IMR-90 (cell line): ENCODE measurements around the gene ACHE. TPM values are rescaled to one million over a fixed set of nuclear protein-coding genes. Genes with fewer than 3 reads are reported as not detected.

Experiments used
- ATAC-seq: fragments of 200-7000 bp; cut with Tn5 transposase; 2 replicates; pipeline ENCODE4 v1.9.1; 2020; ENCODE audit warnings: low read depth, mild to moderate bottlenecking, moderate library complexity
- BruUV-seq: library from RNA; stranded (reverse); fragments of 400-500 nt; replicated peaks from 2 replicates; lab custom pipeline; 2021; lab: Mats Ljungman, UMichigan
- CTCF ChIA-PET: fragments of 300-600 bp; formaldehyde crosslinking; extraction: SDS; loops from one replicate; lab custom pipeline; 2021; ENCODE audit warnings: antibody characterized with exemption; lab: Yijun Ruan, JAX
- POLR2A ChIA-PET: fragments of 300-600 bp; sonication (Branson Sonifier 250); formaldehyde crosslinking; loops from one replicate; lab custom pipeline; 2022; ENCODE audit warnings: antibody characterized with exemption; ENCODE audit not compliant: unreplicated experiment; lab: Charles Lee
- DNase-seq: peaks from one replicate; pipeline ENCODE4 v3.0.0; 2013
- H2AFZ ChIP-seq: replicated peaks from 2 replicates; pipeline ENCODE3; 2013; ENCODE audit warnings: low read length, mild to moderate bottlenecking; ENCODE audit not compliant: poor library complexity
- H2AK5ac ChIP-seq: 2 replicates; pipeline ENCODE4 v1.6.1; 2013; ENCODE audit warnings: low read depth, low read length, inconsistent platforms
- H2AK9ac ChIP-seq: replicated peaks from 2 replicates; pipeline ENCODE3; 2013; ENCODE audit warnings: mild to moderate bottlenecking, low read depth, low read length, moderate library complexity; ENCODE audit not compliant: poor library complexity
- H2BK120ac ChIP-seq: 2 replicates; pipeline ENCODE4 v1.6.1; 2013; ENCODE audit warnings: low read depth, low read length, inconsistent platforms
- H2BK15ac ChIP-seq: 3 replicates; pipeline ENCODE4 v1.6.1; 2013; ENCODE audit warnings: low read depth, low read length, inconsistent platforms
- H2BK20ac ChIP-seq: 2 replicates; pipeline ENCODE4 v1.6.1; 2013; ENCODE audit warnings: low read depth, mild to moderate bottlenecking, inconsistent platforms, low read length, moderate library complexity
- H2BK5ac ChIP-seq: 2 replicates; pipeline ENCODE4 v1.6.1; 2013; ENCODE audit warnings: mild to moderate bottlenecking, low read depth, low read length, inconsistent platforms; ENCODE audit not compliant: poor library complexity, severe bottlenecking
- H3K14ac ChIP-seq: replicated peaks from 2 replicates; pipeline ENCODE4 v1.6.1; 2013; ENCODE audit warnings: low read depth, low read length, inconsistent platforms
- H3K18ac ChIP-seq: 2 replicates; pipeline ENCODE4 v1.6.1; 2013; ENCODE audit warnings: low read depth, low read length, control low read depth
- H3K23ac ChIP-seq: 2 replicates; pipeline ENCODE4 v1.6.1; 2013; ENCODE audit warnings: low read depth, low read length, inconsistent platforms
- H3K27ac ChIP-seq: 2 replicates; pipeline ENCODE4 v1.5.1; 2013; ENCODE audit warnings: mild to moderate bottlenecking, control low read depth, low read length; ENCODE audit not compliant: insufficient read depth
- H3K27me3 ChIP-seq: 2 replicates; pipeline ENCODE4 v1.6.1; 2013; ENCODE audit warnings: low read length; ENCODE audit not compliant: control insufficient read depth, insufficient read depth
- H3K36me3 ChIP-seq: 2 replicates; pipeline ENCODE4 v1.6.1; 2013; ENCODE audit warnings: low read length, mixed read lengths; ENCODE audit not compliant: control insufficient read depth, insufficient read depth
- H3K4ac ChIP-seq: 2 replicates; pipeline ENCODE4 v1.6.1; 2013; ENCODE audit warnings: low read depth, low read length, inconsistent platforms
- H3K4me1 ChIP-seq: 2 replicates; pipeline ENCODE4 v1.6.1; 2013; ENCODE audit warnings: low read length, mixed read lengths; ENCODE audit not compliant: control insufficient read depth, insufficient read depth
- H3K4me2 ChIP-seq: 2 replicates; pipeline ENCODE4 v1.6.1; 2013; ENCODE audit warnings: low read depth, mild to moderate bottlenecking, control low read depth, low read length, moderate library complexity
- H3K4me3 ChIP-seq: 2 replicates; pipeline ENCODE4 v1.5.1; 2013; ENCODE audit warnings: low read depth, mild to moderate bottlenecking, control low read depth, low read length, moderate library complexity; ENCODE audit not compliant: insufficient read depth
- H3K56ac ChIP-seq: 2 replicates; pipeline ENCODE4 v1.6.1; 2013; ENCODE audit warnings: low read length, inconsistent platforms; ENCODE audit not compliant: insufficient read depth; ENCODE audit errors: extremely low read depth
- H3K79me1 ChIP-seq, 2 experiments: 2 replicates each; pipeline ENCODE4 v1.6.1; 2013; ENCODE audit warnings: low read length in 2 of 2, inconsistent platforms in 1 of 2, low read depth in 1 of 2
- H3K9ac ChIP-seq: 2 replicates; pipeline ENCODE4 v1.6.1; 2013; ENCODE audit warnings: low read depth, low read length, control low read depth
- H3K9me1 ChIP-seq: 2 replicates; pipeline ENCODE4 v1.6.1; 2013; ENCODE audit warnings: low read length, inconsistent platforms; ENCODE audit not compliant: insufficient read depth
- H3K9me3 ChIP-seq: 2 replicates; pipeline ENCODE4 v1.6.1; 2013; ENCODE audit warnings: low read length; ENCODE audit not compliant: control insufficient read depth, insufficient read depth
- H4K20me1 ChIP-seq: 2 replicates; pipeline ENCODE4 v1.6.1; 2013; ENCODE audit warnings: low read length, inconsistent platforms; ENCODE audit not compliant: insufficient read depth
- H4K5ac ChIP-seq: 2 replicates; pipeline ENCODE4 v1.6.1; 2013; ENCODE audit warnings: mild to moderate bottlenecking, low read depth, low read length, control low read depth
- H4K8ac ChIP-seq, 2 experiments: 2 replicates each; pipeline ENCODE4 v1.6.1; 2013; ENCODE audit warnings: low read depth in 2 of 2, low read length in 2 of 2, control low read depth in 1 of 2, inconsistent platforms in 1 of 2
- H4K91ac ChIP-seq: 2 replicates; pipeline ENCODE4 v1.6.1; 2013; ENCODE audit warnings: low read depth, low read length, inconsistent platforms; ENCODE audit not compliant: insufficient read depth
- BHLHE40 ChIP-seq: fragments of 150-350 bp; IDR thresholded peaks from 2 replicates; pipeline ENCODE4 v1.6.1; 2016; ENCODE audit warnings: mild to moderate bottlenecking, low read depth, low read length
- CEBPB ChIP-seq: IDR thresholded peaks from 2 replicates; pipeline ENCODE4 v1.6.1; 2012; ENCODE audit warnings: low read depth, low read length, improper control_type of control experiment
- CHD1 ChIP-seq: IDR thresholded peaks from 2 replicates; pipeline ENCODE4 v1.6.1; 2012; ENCODE audit warnings: low read depth, low read length, improper control_type of control experiment
- FOS ChIP-seq: fragments of 150-350 bp; IDR thresholded peaks from 2 replicates; pipeline ENCODE4 v1.6.1; 2016; ENCODE audit warnings: low read depth, low read length
- MAFK ChIP-seq: IDR thresholded peaks from 2 replicates; pipeline ENCODE4 v1.6.1; 2012; ENCODE audit warnings: low read depth, low read length, improper control_type of control experiment
- MAZ ChIP-seq: IDR thresholded peaks from 2 replicates; pipeline ENCODE4 v1.6.1; 2012; ENCODE audit warnings: low read depth, mild to moderate bottlenecking, low read length, improper control_type of control experiment, moderate library complexity, borderline replicate concordance
- MXI1 ChIP-seq: IDR thresholded peaks from 2 replicates; pipeline ENCODE4 v1.6.1; 2012; ENCODE audit warnings: low read depth, mild to moderate bottlenecking, low read length, moderate library complexity, borderline replicate concordance
- NFE2L2 ChIP-seq: fragments of 150-350 bp; IDR thresholded peaks from 2 replicates; pipeline ENCODE4 v1.6.1; 2016; ENCODE audit warnings: low read depth, mild to moderate bottlenecking, low read length
- POLR2A ChIP-seq: IDR thresholded peaks from 2 replicates; pipeline ENCODE4 v1.6.1; 2012; ENCODE audit warnings: mild to moderate bottlenecking, low read depth, low read length
- RCOR1 ChIP-seq: IDR thresholded peaks from 2 replicates; pipeline ENCODE4 v1.6.1; 2012; ENCODE audit warnings: mild to moderate bottlenecking, low read length, improper control_type of control experiment; ENCODE audit not compliant: insufficient replicate concordance
- RFX5 ChIP-seq: IDR thresholded peaks from 2 replicates; pipeline ENCODE4 v1.8.0; 2012; ENCODE audit warnings: low read depth, mild to moderate bottlenecking, low read length, moderate library complexity
- SMC3 ChIP-seq: fragments of 150-350 bp; IDR thresholded peaks from 2 replicates; pipeline ENCODE4 v1.6.1; 2016; ENCODE audit warnings: low read depth, mild to moderate bottlenecking, antibody characterized with exemption, low read length, moderate library complexity
- WGBS, 2 experiments: methylation state at CpG; one replicate each; pipeline versions ENCODE4 v1.1.5 to v1.1.7; 2013; ENCODE audit warnings: missing lambda C conversion rate in 2 of 2; ENCODE audit not compliant: insufficient read length in 1 of 2; ENCODE audit errors: extremely low coverage in 2 of 2; 5-methylcytosine and 5-hydroxymethylcytosine counted together
- dilution Hi-C: fragments of 300-500 bp; cut with HindIII; formaldehyde crosslinking; loops from one replicate; pipeline ENCODE4 v1.14.3; 2018; ENCODE audit warnings: low sequenced_read_pairs; ENCODE audit not compliant: unreplicated experiment
- in situ Hi-C: fragments of 300-500 bp; cut with MboI; formaldehyde crosslinking; loops from 3 replicates; pipeline ENCODE4 v1.14.3; 2019; ENCODE audit warnings: low sequenced_read_pairs, inconsistent platforms, mixed read lengths
- intact Hi-C: fragments of 100-400 bp; cut with micrococcal nuclease; formaldehyde crosslinking; loops from 2 replicates; pipeline ENCODE4 v1.10.0; 2022
- polyA plus RNA-seq, 3 experiments: library from polyadenylated mRNA; depleted of rRNA; stranded (reverse); fragments of >200 nt; gene quantifications; 2 replicates each; pipeline ENCODE4 v1.2.3, GENCODE V29; 2012; ENCODE audit warnings: low replicate concordance in 1 of 3
- total RNA-seq: library from RNA; depleted of rRNA; stranded (reverse); fragments of >200 nt; gene quantifications from 2 replicates; pipeline ENCODE4 v1.2.3, GENCODE V29; 2012
- TF ChIP-seq, protein P1 (sequence below): fragments of 150-350 bp; IDR thresholded peaks from 2 replicates; pipeline ENCODE4 v1.6.1; 2017; ENCODE audit warnings: mild to moderate bottlenecking, antibody characterized with exemption, low read length, low read depth
- TF ChIP-seq, protein P2 (sequence below): fragments of 150-350 bp; IDR thresholded peaks from 2 replicates; pipeline ENCODE4 v1.6.1; 2016; ENCODE audit warnings: low read depth, mild to moderate bottlenecking, low read length, moderate library complexity, borderline replicate concordance
- TF ChIP-seq, protein P3 (sequence below): conservative IDR thresholded peaks from 2 replicates; pipeline ENCODE4 v1.5.1; 2012; ENCODE audit warnings: mild to moderate bottlenecking, low read depth, low read length, improper control_type of control experiment

ACHE gene
- total and polyA plus RNA-seq, 2 of the 4 experiments (the other 2 are of a cell fraction): 0.41 TPM; not detected in 1

DNA sequence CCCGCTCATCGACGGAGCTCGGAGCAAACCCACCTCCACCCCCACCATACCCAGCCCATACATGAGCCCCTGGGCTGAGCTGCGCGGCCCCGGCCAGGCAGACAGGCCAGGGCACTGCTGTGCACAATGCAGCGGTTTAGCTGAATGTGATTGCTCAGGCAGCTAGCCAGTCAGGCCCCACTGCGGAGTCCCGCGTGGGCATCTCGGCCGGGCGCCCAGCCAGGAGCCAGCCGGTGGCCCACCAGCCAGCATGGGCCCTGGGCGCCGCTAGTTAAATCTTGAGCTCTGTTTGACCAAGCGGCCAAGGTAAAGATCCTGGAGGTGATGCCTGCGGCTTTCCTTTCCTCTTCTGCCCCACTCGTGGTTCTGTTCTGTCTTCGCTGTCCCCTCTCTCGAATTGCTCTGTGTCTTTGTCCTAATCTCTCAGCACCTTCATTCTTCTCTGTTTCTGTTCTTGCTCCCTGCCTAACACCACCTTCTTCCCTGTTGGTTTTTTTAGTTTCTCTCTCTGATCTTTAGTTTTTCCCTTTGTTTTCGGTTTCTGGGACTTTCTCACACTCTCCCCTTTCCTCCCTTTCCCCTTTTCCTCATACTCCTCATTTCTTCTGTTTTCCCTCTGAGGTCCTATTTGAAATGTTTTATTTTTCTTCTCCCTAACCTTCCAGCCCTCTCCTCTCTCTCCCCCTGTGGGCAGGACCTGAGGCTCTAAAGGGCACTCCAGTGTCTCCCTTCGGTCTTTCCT, 12.7 kb downstream of the ACHE start:
- no peak overlapping the region for H2AK5ac ChIP-seq
- dilution Hi-C loops: no loop called here
- peaks cover 37 to 74% of the 10 kb centered on the region in 2 experiments for H3K79me1 ChIP-seq
- H2BK5ac ChIP-seq: no peak overlapping the region
- no peak overlapping the region for H3K23ac ChIP-seq
- H4K20me1 ChIP-seq: peaks cover 37% of the 10 kb centered on the region
- no peak overlapping the region for H4K91ac ChIP-seq
- H3K4me1 ChIP-seq: peaks cover 2% of the 10 kb centered on the region; the same call in 1 of the 2 replicates
- DNase-seq: no peak
- H3K4ac ChIP-seq: no peak overlapping the region
- H4K5ac ChIP-seq: no peak overlapping the region
- no peak overlapping the region for H2BK15ac ChIP-seq
- H3K14ac ChIP-seq: no peak overlapping the region
- H3K56ac ChIP-seq: no peak overlapping the region
- peaks cover 82% of the 10 kb centered on the region for H3K36me3 ChIP-seq
- no peak overlapping the region for H3K4me3 ChIP-seq
- no peak overlapping the region for H3K4me2 ChIP-seq
- no peak for ATAC-seq
- no peak overlapping the region for H2AFZ ChIP-seq
- ChIA-PET CTCF (no interaction called here), POLR2A (interaction anchor here (0.5 kb wide), 1 partner anchor 16 kb away, joined by 12 read pairs; the partner anchor contains the start of gene TRIP6)
- 94% methylated on average over 12 of the region's 24 CpGs; no CpG with 5 or more reads in 1 of the 2 experiments for WGBS, 2 experiments
- H2BK120ac ChIP-seq: no peak overlapping the region
- H4K8ac ChIP-seq: no peak overlapping the region
- H3K9ac ChIP-seq: no peak overlapping the region
- in situ Hi-C loops: no loop called here
- intact Hi-C loops: no loop called here
- H2BK20ac ChIP-seq: no peak overlapping the region
- H3K27me3 ChIP-seq: no peaks in the 10 kb centered on the region
- no peaks in the 10 kb centered on the region for H3K9me3 ChIP-seq
- H2AK9ac ChIP-seq: no peak overlapping the region
- no TSS peak for BruUV-seq
- no peak overlapping the region for H3K18ac ChIP-seq
- H3K27ac ChIP-seq: no peak overlapping the region
- no peaks in the 10 kb centered on the region; the same call in 1 of the 2 replicates for H3K9me1 ChIP-seq
- TF ChIP-seq RCOR1 (no peak), CHD1 (no peak), BHLHE40 (no peak), MAFK (no peak), FOS (no peak), MXI1 (no peak), NFE2L2 (no peak), POLR2A (no peak), SMC3 (no peak), MAZ (no peak), CEBPB (no peak), RFX5 (no peak)
- TF ChIP-seq, protein P1, sequence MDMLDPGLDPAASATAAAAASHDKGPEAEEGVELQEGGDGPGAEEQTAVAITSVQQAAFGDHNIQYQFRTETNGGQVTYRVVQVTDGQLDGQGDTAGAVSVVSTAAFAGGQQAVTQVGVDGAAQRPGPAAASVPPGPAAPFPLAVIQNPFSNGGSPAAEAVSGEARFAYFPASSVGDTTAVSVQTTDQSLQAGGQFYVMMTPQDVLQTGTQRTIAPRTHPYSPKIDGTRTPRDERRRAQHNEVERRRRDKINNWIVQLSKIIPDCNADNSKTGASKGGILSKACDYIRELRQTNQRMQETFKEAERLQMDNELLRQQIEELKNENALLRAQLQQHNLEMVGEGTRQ: no peak
- TF ChIP-seq, protein P2, sequence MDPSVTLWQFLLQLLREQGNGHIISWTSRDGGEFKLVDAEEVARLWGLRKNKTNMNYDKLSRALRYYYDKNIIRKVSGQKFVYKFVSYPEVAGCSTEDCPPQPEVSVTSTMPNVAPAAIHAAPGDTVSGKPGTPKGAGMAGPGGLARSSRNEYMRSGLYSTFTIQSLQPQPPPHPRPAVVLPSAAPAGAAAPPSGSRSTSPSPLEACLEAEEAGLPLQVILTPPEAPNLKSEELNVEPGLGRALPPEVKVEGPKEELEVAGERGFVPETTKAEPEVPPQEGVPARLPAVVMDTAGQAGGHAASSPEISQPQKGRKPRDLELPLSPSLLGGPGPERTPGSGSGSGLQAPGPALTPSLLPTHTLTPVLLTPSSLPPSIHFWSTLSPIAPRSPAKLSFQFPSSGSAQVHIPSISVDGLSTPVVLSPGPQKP: no peak
- TF ChIP-seq, protein P3, sequence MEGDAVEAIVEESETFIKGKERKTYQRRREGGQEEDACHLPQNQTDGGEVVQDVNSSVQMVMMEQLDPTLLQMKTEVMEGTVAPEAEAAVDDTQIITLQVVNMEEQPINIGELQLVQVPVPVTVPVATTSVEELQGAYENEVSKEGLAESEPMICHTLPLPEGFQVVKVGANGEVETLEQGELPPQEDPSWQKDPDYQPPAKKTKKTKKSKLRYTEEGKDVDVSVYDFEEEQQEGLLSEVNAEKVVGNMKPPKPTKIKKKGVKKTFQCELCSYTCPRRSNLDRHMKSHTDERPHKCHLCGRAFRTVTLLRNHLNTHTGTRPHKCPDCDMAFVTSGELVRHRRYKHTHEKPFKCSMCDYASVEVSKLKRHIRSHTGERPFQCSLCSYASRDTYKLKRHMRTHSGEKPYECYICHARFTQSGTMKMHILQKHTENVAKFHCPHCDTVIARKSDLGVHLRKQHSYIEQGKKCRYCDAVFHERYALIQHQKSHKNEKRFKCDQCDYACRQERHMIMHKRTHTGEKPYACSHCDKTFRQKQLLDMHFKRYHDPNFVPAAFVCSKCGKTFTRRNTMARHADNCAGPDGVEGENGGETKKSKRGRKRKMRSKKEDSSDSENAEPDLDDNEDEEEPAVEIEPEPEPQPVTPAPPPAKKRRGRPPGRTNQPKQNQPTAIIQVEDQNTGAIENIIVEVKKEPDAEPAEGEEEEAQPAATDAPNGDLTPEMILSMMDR: no peak
